Gastroesophageal sphincter (tissue), 3 donors: ENCODE measurements around the gene ETS1.
A peak's percentile ranks its signal among the peaks of the same experiment; 100 is the strongest.

Experiments
- EP300 ChIP-seq: sonication (generic); formaldehyde crosslinking; IDR thresholded peaks from one replicate; pipeline ENCODE4 v1.6.1; 2017; ENCODE audit warnings: antibody characterized with exemption, mild to moderate bottlenecking
- POLR2A ChIP-seq, 2 donors: fragments of 450-650 bp; IDR thresholded peaks; one replicate each; pipeline ENCODE4 v1.6.1; 2017; ENCODE audit warnings: antibody characterized with exemption in 2 of 2, mild to moderate bottlenecking in 2 of 2, moderate library complexity in 1 of 2
- POLR2AphosphoS5 ChIP-seq: sonication (generic); formaldehyde crosslinking; IDR thresholded peaks from one replicate; pipeline ENCODE4 v1.6.1; 2017; ENCODE audit warnings: antibody characterized with exemption
- TF ChIP-seq, protein P1 (sequence below), 4 experiments: fragments of 200-600 bp in 2 of 4; fragments of 450-650 bp in 2 of 4; sonication (generic) in 1 of 4; IDR thresholded peaks; one replicate each; pipeline ENCODE4 v1.5.1; 2017 to 2019; ENCODE audit warnings: antibody characterized with exemption in 4 of 4, mild to moderate bottlenecking in 2 of 4, moderate library complexity in 2 of 4

- TF ChIP-seq, protein P1, sequence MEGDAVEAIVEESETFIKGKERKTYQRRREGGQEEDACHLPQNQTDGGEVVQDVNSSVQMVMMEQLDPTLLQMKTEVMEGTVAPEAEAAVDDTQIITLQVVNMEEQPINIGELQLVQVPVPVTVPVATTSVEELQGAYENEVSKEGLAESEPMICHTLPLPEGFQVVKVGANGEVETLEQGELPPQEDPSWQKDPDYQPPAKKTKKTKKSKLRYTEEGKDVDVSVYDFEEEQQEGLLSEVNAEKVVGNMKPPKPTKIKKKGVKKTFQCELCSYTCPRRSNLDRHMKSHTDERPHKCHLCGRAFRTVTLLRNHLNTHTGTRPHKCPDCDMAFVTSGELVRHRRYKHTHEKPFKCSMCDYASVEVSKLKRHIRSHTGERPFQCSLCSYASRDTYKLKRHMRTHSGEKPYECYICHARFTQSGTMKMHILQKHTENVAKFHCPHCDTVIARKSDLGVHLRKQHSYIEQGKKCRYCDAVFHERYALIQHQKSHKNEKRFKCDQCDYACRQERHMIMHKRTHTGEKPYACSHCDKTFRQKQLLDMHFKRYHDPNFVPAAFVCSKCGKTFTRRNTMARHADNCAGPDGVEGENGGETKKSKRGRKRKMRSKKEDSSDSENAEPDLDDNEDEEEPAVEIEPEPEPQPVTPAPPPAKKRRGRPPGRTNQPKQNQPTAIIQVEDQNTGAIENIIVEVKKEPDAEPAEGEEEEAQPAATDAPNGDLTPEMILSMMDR (IDR thresholded peaks at IDR 0.05) = no peak
- TF ChIP-seq POLR2A (IDR thresholded peaks at IDR 0.05) = no peak
- peak; percentile 15 for TF ChIP-seq POLR2AphosphoS5
- TF ChIP-seq EP300 = no peak
Observed at GRCh38 chr11:128453444-128454336, 133.7 kb downstream of the ETS1 start.
